Stimulated activated naive CD4-positive, alpha-beta T cell treated with Interleukin-2 at 50 U/mL for 16 hours (primary cell): ENCODE results near the gene GDF9.

Experiments used
- DNase-seq: peaks from one replicate; lab custom pipeline; 2025; lab: John Stamatoyannopoulos, UW

Gene GDF9, protein sequence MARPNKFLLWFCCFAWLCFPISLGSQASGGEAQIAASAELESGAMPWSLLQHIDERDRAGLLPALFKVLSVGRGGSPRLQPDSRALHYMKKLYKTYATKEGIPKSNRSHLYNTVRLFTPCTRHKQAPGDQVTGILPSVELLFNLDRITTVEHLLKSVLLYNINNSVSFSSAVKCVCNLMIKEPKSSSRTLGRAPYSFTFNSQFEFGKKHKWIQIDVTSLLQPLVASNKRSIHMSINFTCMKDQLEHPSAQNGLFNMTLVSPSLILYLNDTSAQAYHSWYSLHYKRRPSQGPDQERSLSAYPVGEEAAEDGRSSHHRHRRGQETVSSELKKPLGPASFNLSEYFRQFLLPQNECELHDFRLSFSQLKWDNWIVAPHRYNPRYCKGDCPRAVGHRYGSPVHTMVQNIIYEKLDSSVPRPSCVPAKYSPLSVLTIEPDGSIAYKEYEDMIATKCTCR

GRCh38 chr5:132866342-132867045 is at the start of gene GDF9, which contains the start of gene UQCRQ:
TSS of gene GDF9 (minus strand) at chr5:132866469. CDS start at chr5:132864533, 1,936 bp downstream.
TSS of gene UQCRQ (plus strand) at chr5:132866642. CDS start at chr5:132866882, 240 bp downstream.
- peak; percentile 92 for DNase-seq

DNA sequence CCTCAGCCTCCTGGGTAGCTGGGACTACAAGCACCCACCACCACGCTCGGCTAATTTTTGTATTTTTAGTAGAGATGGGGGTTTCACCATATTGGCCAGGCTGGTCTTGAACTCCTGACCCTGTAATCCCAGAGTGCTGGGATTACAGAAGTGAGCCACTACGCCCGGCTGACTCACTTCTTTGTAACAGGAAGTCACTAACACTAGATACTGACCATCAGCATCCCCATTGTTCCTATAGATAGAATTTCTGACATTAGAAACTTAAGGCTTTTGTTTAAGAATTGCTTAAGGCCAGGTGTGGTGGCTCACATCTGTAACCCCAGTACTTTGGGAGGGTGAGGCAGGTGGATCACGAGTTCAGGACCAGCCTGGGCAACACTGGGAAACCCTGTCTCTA is 49.4 kb upstream of the GDF9 start:
- DNase-seq = no peak

DNA sequence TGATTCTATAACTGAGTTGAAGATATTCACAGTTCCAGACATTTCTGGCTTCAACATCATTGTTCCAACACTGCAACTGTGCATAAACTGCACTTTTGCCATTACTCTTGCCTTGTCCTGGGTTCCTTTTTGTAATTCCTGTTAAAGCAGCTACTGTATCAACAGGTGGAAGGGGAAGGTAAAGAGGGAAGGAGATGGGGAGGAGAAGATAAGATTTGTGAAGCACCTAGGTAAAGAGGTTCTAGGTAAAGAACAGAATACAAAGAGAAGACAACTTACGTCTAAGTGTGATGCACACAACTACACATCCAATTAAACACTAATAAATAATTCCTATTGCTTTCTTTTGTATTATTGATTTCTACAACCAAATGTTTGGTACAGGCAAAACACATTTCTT is 43.4 kb upstream of the GDF9 start:
- no peak for DNase-seq

- no peak for DNase-seq
These were observed 40.9 kb upstream of the GDF9 start for GRCh38 chr5:132907161-132907560.

- no peak for DNase-seq
These were observed 39.7 kb upstream of the GDF9 start for GRCh38 chr5:132905938-132906337.

GRCh38 chr5:132901730-132902129 is 35.5 kb upstream of the GDF9 start:
- DNase-seq = no peak

DNA sequence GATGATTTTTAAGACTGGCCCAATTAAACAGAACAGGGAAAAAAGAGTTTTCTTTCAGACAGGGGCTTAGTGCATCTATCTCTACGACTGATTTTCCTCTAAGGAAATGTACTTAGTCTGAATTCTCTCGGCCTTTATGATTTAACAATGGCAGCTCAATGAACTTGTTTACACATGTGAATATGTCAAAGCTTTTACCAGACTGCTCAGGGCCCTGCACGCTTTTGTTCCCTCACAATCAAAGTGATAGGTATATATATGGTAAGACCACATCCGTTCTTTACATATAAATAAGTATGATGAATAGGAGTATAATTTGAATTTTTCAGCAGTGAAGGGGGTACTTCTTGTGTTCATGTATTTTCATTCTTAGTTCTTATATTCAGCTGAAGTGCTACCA is 34.8 kb upstream of the GDF9 start:
- DNase-seq = no peak

DNA sequence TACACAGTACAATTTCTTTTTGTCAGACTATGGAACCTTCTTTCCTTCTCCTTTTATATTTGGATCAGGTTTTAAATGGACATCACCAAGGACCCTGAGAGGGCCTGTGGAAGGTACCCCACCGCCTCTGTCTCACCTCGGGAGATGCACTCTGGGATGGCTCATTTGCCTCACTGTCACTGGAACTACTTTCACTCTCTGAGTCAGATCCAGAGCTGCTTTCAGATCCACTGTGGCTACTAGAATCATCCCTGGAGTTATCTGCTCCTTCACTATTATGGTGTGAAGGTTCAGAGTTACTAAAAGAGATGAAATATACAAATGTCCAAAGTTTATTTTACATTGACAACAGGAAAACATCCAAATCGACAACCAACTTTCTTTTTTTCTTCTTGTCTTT is 31.8 kb upstream of the GDF9 start:
- DNase-seq = no peak

DNA sequence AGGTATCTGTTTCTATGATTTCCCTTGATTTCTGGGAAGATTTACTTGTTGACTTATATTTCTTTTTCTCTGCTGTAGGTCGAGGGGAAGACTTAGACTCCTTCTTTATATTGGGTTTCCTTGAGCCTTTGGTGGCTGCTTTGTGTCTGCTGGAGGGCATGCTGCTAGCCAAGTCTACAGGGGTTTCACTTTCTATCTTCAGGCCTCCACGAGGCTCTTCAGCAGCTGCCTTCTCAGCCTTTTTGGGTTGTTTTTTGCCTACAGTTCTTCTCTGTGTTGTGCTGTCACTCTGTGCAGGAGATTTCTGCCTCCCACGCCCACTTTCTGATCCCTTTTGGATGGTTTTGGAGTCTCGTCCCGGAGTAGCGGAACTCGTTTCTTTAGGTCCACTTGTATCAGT is 30.4 kb upstream of the GDF9 start:
- DNase-seq = no peak

DNA sequence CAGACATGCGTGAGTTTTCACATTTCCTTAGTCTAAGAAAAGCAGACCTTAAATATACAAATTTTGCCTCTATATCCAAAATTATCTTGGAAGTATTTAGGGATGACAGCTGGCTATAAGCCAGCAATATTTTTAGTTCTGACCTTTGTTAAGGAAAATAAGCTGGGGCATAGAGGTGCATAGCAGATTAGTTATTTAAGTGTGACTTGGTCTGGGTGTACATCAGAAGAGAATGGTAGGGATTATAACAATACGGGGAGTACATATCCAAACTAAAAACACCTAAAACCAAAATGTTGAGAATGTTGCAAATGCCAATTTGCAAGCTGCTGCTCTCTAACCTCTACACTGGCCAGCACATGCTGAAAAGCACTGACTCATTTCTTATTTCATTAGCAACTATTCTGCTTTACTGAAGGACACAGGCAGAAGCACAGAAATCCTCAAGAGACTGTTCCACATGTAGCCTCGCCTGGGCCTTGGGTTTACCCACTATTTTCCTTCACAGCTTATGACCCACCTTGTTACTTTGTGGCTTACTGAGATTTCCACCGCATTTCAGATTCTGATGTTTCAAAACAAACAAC is 29.5 kb upstream of the GDF9 start:
- DNase-seq = no peak

GRCh38 chr5:132890817-132891216 is 24.5 kb upstream of the GDF9 start:
- no peak for DNase-seq

DNA sequence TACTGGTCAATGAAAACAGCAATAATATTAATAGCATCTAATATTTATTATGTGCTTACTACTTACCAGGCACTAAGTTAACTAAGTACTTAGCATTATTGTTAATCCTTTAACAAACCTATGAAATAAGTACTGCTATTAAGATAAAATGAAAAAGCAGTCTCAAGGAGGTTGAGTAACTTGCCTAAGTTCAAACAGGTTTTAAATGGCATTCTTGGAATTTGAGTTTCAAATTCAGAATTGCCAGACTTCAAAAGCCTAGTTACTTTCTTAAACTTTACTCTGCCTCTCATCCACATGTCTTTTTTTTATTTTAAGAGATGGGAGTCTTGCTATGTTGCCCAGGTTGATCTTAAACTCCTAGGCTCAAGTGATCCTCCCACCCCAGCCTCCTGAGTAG is 23.2 kb upstream of the GDF9 start:
- DNase-seq = no peak

GRCh38 chr5:132887283-132887682 is 21.0 kb upstream of the GDF9 start:
- DNase-seq = no peak

DNA sequence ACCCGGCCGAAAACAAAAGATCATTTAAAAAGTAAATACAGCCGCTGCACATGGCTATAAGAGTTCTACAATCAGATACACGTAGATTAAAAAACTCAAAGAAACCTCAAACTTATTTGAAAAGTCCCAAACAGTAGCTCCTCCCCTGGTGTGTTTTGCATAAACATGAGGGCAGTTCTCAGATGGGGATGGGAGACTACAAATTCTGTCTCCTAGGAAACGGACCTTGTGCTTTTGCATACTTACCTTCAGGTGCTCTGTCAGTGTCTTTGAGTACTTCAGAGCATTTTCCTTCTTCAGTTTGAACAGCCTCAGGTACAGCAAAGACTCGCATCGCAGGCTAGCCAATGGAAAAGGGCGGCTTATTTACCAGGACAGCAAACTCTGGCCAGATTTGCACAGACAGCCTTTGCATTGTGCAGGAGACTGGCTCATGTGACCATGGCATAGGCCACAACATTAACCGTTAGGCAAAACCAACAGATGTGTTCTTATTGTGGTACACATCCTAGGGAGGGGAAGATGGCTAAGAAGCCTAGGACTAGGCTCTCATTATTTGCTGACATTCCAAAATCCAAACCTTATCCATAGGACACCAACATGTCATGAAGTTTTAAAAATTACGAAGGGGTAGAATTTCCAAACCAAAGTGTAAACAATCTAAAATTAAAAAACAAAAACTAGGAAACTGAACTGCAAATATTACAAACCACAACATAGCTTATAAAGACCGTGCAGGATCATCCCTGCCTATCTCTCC is 20.0 kb upstream of the GDF9 start:
- no peak for DNase-seq

DNA sequence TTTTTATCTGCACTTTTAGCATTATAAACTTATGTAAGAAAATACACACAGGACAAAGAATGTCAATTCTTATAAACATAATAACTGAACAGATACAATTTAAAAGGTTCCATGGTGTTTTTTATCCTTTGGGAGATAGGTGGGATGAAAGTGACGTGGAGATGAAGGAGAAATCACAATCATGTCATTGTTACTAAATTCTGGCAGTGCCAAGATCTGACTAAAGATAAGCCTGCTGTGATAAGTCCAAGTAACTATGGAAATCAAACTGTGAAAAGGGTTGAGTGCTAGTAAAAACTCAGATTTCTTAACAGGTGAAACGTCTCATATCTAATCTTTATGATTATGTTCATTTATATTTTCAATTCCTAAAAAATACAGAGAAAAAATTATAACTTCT is 18.3 kb upstream of the GDF9 start:
- DNase-seq = no peak

GRCh38 chr5:132883261-132883834 is 17.1 kb upstream of the GDF9 start:
- no peak for DNase-seq

DNA sequence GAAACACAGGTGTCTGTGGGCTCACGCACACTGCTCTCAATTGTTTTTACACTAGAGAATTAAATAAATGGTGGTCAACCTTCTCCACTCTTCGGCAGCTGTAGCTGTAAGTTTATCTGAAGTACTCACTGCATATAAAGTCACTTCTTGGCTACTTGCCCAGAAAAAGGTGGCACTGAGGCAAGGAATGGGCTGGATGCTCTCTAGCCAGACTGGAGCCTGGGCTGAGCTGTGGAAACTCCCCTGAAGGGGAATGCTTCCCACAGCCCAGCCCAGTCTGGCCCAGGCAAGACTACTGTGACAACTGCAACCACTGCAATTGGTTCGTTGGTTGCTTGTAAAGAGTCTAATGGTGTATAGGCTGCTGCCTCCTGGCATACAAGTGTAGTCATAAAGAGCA is 11.7 kb upstream of the GDF9 start:
- DNase-seq = no peak

- DNase-seq = no peak
These were observed 11.2 kb upstream of the GDF9 start for GRCh38 chr5:132877466-132877865.

DNA sequence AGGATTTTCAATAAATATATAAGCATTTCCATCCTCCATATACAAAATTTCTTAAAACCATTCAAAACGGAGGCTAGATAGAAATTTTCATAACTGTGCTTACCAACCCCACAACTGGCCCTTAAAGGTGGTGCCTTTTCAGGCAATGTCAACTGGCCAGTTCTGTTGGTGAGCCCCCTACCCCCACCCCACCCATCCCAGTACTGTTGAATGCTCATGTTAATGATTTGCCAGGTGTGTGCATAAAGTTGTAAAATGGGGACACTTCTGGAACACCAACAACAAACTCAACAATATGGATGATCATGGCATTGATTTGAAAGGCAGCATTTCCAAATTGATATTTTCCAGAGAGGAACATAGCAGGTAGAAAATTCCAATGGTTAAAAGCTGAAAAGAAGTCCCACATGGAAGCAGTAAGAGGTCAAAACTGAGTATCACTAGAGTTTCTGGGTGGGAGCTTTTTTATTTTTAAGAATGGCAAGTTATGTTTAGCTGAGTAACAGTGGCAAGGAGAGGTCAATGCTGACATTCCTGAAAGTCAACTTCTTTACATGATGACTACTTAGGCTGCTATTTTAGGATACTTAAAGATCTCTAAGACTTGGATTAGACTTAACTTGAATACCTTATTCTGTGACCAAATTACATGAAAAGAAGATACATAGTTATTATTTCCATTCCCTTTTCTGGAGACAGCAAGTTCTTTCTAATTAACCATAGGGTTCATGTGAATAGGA is 9.9 kb upstream of the GDF9 start:
- DNase-seq = no peak

- DNase-seq = no peak
These were observed 7.6 kb upstream of the GDF9 start for GRCh38 chr5:132873930-132874271.
